ENCODE measurements around the gene FAM131A.
"Not testable (repeated sequence)": the region's sequence is repeated elsewhere in the genome, so short reads cannot be mapped to it uniquely, and the experiment has no call there.

FAM131A gene

GRCh38 chr3:184320104-184320445 lies 17.3 kb upstream of the FAM131A start:
- DNase-seq, result peak; percentile 86

- DNase-seq, result no peak
Measured at GRCh38 chr3:184321666-184322065, 15.7 kb upstream of the FAM131A start.

GRCh38 chr3:184322731-184323487 lies 14.5 kb upstream of the FAM131A start:
- peak; percentile 84 for DNase-seq

DNA sequence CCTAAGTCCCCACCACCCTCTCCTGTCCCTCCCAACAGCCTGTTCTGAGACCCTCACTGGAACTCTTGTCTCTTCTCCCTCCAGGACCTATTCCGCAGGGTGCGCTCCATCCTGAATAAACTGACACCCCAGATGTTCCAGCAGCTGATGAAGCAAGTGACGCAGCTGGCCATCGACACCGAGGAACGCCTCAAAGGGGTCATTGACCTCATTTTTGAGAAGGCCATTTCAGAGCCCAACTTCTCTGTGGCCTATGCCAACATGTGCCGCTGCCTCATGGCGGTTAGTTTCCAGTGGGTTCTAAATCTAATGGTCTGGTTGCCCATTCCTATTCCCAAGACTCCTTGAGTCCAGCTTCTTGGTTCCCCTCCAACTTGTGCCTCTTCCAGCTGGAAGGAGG lies 13.7 kb upstream of the FAM131A start:
- DNase-seq, result no peak

GRCh38 chr3:184325269-184325668 lies 12.1 kb upstream of the FAM131A start:
- DNase-seq, result no peak

GRCh38 chr3:184325715-184326369 lies 11.6 kb upstream of the FAM131A start:
- no peak for DNase-seq

DNA sequence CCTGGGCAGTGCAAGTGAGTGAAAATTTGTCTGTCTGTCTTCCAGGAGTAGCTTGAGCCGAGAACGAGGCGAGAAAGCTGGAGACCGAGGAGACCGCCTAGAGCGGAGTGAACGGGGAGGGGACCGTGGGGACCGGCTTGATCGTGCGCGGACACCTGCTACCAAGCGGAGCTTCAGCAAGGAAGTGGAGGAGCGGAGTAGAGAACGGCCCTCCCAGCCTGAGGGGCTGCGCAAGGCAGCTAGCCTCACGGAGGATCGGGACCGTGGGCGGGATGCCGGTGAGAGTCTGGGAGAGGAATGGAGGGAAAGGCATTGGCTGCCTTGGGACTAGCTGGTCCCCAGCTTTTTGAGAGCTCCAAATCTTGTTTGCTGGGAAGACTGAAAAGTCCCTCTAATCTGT lies 10.2 kb upstream of the FAM131A start:
- DNase-seq, result no peak

DNA sequence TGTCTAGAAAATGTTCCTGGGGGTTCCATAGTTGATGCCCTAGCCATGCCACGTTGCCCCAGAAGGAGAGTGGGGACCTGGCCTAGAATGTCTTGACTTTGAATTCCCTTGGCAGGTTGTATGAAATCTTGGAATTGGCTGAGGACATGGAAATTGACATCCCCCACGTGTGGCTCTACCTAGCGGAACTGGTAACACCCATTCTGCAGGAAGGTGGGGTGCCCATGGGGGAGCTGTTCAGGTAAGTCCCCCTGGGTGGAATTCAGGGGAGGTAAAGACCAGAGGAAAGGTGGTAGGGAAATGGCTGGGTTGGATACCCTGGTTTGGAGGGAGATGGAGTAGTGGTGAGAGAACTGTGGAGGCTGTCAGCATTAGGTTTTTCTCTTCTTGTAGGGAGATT lies 8.9 kb upstream of the FAM131A start:
- DNase-seq, result no peak

GRCh38 chr3:184332370-184333090 lies 4.9 kb upstream of the FAM131A start:
- DNase-seq, result no peak

GRCh38 chr3:184333190-184333589 lies 4.2 kb upstream of the FAM131A start:
- no peak for DNase-seq

GRCh38 chr3:184333700-184334099 lies 3.7 kb upstream of the FAM131A start:
- DNase-seq, result no peak

DNA sequence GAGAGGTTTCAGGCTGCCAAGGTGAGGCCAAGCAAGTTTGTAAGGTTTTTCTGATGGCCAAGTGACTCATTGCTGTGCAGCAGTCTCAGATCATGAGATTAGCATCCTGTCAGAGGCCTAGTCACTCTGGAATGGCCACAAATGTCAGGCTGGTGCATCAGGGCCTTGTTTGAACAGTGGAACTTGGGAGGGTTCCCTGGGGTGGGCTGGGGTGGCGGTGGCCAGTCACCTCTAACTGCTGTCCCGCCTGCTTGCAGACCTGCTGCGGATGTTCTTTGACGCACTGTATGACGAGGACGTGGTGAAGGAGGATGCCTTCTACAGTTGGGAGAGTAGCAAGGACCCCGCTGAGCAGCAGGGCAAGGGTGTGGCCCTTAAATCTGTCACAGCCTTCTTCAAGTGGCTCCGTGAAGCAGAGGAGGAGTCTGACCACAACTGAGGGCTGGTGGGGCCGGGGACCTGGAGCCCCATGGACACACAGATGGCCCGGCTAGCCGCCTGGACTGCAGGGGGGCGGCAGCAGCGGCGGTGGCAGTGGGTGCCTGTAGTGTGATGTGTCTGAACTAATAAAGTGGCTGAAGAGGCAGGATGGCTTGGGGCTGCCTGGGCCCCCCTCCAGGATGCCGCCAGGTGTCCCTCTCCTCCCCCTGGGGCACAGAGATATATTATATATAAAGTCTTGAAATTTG lies 2.8 kb upstream of the FAM131A start:
- peak; percentile 30 for DNase-seq

- no peak for DNase-seq
Measured at GRCh38 chr3:184335291-184335660, 2.1 kb upstream of the FAM131A start.

GRCh38 chr3:184335661-184336546 lies 1.5 kb upstream of the FAM131A start:
- peak; percentile 78 for DNase-seq

GRCh38 chr3:184336547-184337398 lies 627 bp upstream of the FAM131A start:
- DNase-seq, result peak; percentile 63

GRCh38 chr3:184337981-184338380 lies 581 bp downstream of the FAM131A start:
- no peak for DNase-seq

- DNase-seq, result peak; percentile 19
Measured at GRCh38 chr3:184338511-184338945, 1.1 kb downstream of the FAM131A start.

GRCh38 chr3:184339001-184339400 lies 1.6 kb downstream of the FAM131A start:
- no peak for DNase-seq

DNA sequence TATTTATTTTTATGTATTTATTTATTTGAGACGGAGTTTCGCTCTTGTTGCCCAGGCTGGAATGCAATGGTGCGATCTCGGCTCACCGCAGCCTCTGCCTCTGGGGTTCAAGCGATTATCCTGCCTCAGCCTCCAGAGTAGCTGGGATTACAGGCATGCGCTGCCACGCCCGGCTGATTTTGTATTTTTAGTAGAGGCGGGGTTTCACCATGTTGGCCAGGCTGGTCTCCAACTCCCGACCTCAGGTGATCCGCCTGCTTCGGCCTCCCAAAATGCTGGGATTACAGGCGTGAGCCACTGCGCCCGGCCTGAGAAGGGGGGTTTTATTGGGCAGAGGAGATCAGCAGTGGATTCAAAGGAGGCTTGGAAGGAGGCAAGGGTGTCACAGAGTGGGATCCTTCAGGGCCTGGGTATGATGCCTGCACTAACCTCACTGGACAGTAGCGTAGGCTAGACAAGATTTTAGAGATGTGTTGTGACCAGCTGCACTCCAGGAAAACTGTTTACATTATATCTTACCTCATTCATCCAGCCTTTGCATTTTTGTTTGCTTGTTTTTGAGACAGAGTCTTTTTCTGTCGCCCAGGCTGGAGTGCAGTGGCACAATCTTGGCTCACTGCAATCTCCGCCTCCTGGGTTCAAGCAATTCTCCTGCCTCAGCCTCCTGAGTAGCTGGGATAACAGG lies 2.2 kb downstream of the FAM131A start:
- not testable (repeated sequence) for DNase-seq

- no peak for DNase-seq
Measured at GRCh38 chr3:184341925-184342324, 4.5 kb downstream of the FAM131A start.
